K562 (cell line): Measurements from ENCODE around the gene RBM28.

Experiments used
- NR4A1 ChIP-seq, 2 experiments: fragments of 250-450 bp in 1 of 2; fragments of 450-650 bp in 1 of 2; sonication (Bioruptor Pico) in 1 of 2; IDR thresholded peaks; 2 replicates each; pipeline versions ENCODE4 v1.4.0 to v1.6.1; 2016 to 2020; ENCODE audit warnings: mild to moderate bottlenecking in 2 of 2, missing compliant biosample characterization in 1 of 2, missing genetic modification characterization in 1 of 2, moderate library complexity in 1 of 2
- ZNF644 ChIP-seq: fragments of 200-800 bp; sonication (Bioruptor generic); IDR thresholded peaks from 2 replicates; pipeline ENCODE4 v1.6.1; 2016; ENCODE audit warnings: low read depth, missing genetic modification characterization, missing compliant biosample characterization

DNA sequence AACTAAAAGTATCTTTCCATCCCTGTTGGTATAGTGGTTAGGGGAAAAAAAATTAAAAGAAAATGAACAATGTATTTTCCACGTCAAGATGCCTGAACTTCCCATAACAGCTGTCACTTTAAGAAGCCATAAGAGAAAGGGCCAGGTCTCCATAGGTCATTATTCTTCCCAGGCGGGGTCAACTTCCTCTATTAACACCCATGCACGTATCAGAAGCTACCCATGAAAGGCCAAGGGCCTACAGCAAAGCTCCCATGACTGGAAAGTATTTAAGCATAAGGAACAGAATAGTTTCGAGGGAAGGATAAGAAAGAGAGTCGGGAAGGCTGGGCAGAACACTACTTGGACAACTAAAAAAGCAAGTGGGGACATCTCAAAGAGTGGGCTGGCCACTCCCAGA lies 40.1 kb downstream of the RBM28 start:
- no peak for TF ChIP-seq ZNF644
- no peak for TF ChIP-seq NR4A1 (CRISPR knock-in tag; IDR thresholded peaks at IDR 0.05)
- TF ChIP-seq NR4A1 (tag; IDR thresholded peaks at IDR 0.05), result no peak
